Psoas muscle (tissue), 8 donors: Measurements from ENCODE around the gene SGO1. TPM values are rescaled to one million over a fixed set of nuclear protein-coding genes. Genes with fewer than 3 reads are reported as not detected.

ENCODE experiments used
- ATAC-seq, 4 donors: fragments of 200-7000 bp; cut with Tn5 transposase; one replicate each; pipeline ENCODE4 v1.9.1; 2020; ENCODE audit warnings: moderate library complexity in 3 of 4, mild to moderate bottlenecking in 2 of 4
- DNase-seq, 2 donors: peaks; one replicate each; pipeline ENCODE4 v3.0.0-alpha.2; 2020
- H3K27ac ChIP-seq: fragments of 200-600 bp; one replicate; pipeline ENCODE4 v1.8.0; 2022
- H3K27me3 ChIP-seq, 3 donors: fragments of 200-600 bp in 1 of 3; one replicate each; pipeline versions ENCODE4 v1.6.1 to v1.8.0; 2013 to 2022; ENCODE audit warnings: low read length in 2 of 3, mild to moderate bottlenecking in 2 of 3, moderate library complexity in 1 of 3; ENCODE audit not compliant: insufficient read depth in 3 of 3
- H3K36me3 ChIP-seq, 2 donors: fragments of 200-600 bp in 1 of 2; one replicate each; pipeline versions ENCODE4 v1.6.1 to v1.8.0; 2013 to 2022; ENCODE audit warnings: low read depth in 1 of 2, mild to moderate bottlenecking in 1 of 2, moderate library complexity in 1 of 2; ENCODE audit not compliant: insufficient read depth in 1 of 2
- H3K4me1 ChIP-seq: fragments of 200-600 bp; one replicate; pipeline ENCODE4 v1.8.0; 2022
- H3K4me3 ChIP-seq: fragments of 200-600 bp; one replicate; pipeline ENCODE4 v1.8.0; 2022; ENCODE audit warnings: mild to moderate bottlenecking
- H3K9me3 ChIP-seq: fragments of 200-600 bp; one replicate; pipeline ENCODE4 v1.8.0; 2022
- CTCF ChIP-seq: fragments of 200-600 bp; IDR thresholded peaks from one replicate; pipeline ENCODE4 v1.8.0; 2022; ENCODE audit warnings: antibody characterized with exemption
- WGBS, 3 donors: extraction: QIAGEN DNeasy Blood & Tissue Kit; methylation state at CpG; one replicate each; pipeline versions ENCODE4 v1.1.6 to v1.1.7; 2013; 5-methylcytosine and 5-hydroxymethylcytosine counted together
- intact Hi-C, 2 donors: fragments of 100-400 bp; cut with DNase I; formaldehyde crosslinking; loops; one replicate each; pipeline versions ENCODE4 v1.11.0 to v1.14.2; 2022
- long read RNA-seq, 2 donors: library from polyadenylated mRNA; unstranded; transcript quantifications; one replicate each; pipeline ENCODE4 v2.0.0, GENCODE V29; 2021
- polyA plus RNA-seq, 3 donors: library from polyadenylated mRNA; stranded (reverse); fragments of 200-250 nt; gene quantifications; one replicate each; pipeline ENCODE4 v1.2.3, GENCODE V29; 2013
- total RNA-seq, 4 donors: library from RNA; stranded (reverse); fragmentation: NEBNext Ultra II Directional in 2 of 4; extraction: Animal tissue kit (Norgen Biotek cat#: 25700) in 2 of 4; gene quantifications; one replicate each; pipeline versions ENCODE4 v1.2.1 to v1.2.4, GENCODE V29; 2021 to 2023
- donor health status: healthy with polysubstance abuse.
- donor health status: DM: no; HTN: no; CAD: no; lungs with moderate emphysema.
- donor health status: Bipolar disorder and iron deficiency.
- donor health status: healthy.
- donor health status: DM: yes; HTN: yes; CAD: no.
- donor health status: DM: no; HTN: no; CAD: no.
- donor health status: DM: no; HTN: no; CAD: no.
- donor health status: DM: yes; HTN: yes; CAD: no.

Gene SGO1
- total RNA-seq (not detected), polyA plus RNA-seq (under 1 TPM in 2 of 3 donors, not detected in 1; 0.03 to 0.05 TPM)
- long read RNA-seq, donor 1: 0 reads
- long read RNA-seq, donor 2: 0 reads

- 0 to 1% (median 1%) methylated on average over 65 of the region's 65 CpGs for WGBS, 3 donors
- Histone ChIP-seq H3K4me3 (peak within 1 kb of the TSS; percentile 74), H3K4me1 (peaks cover 9% of the 10 kb centered on the region), H3K36me3 (no peaks in the 10 kb centered on the region), H3K27ac (peak within 1 kb of the TSS; percentile 87), H3K27me3 (no peaks in the 10 kb centered on the region), H3K9me3 (no peaks in the 10 kb centered on the region)
- ATAC-seq: peak; percentile 100
- TF ChIP-seq CTCF: no peak
- intact Hi-C loops: loop anchor here (5.0 to 10.0 kb wide), 3 partner anchors 149 to 239 kb away; partner anchors contain the start of gene RAB5A (in 2 of the 2)
- DNase-seq: peak; percentile 99 to 100
Measured at GRCh38 chr3:20185679-20186599, at the start of gene SGO1. Gene SGO1 (minus strand): TSS chr3:20186206. CDS start chr3:20184027, 2,179 bp downstream.

GRCh38 chr3:20235796-20236195, 49.8 kb upstream of the SGO1 start:
- no peaks in the 10 kb centered on the region for H3K4me1 ChIP-seq
- TF ChIP-seq CTCF: no peak
- H3K27ac ChIP-seq: no peak overlapping the region
- DNase-seq: no peak
- no peaks in the 10 kb centered on the region for H3K36me3 ChIP-seq
- intact Hi-C loops: no loop called here
- H3K9me3 ChIP-seq: no peaks in the 10 kb centered on the region
- no peak overlapping the region for H3K4me3 ChIP-seq
- H3K27me3 ChIP-seq: no peaks in the 10 kb centered on the region
- 93 to 94% (median 93%) methylated on average over 7 of the region's 7 CpGs for WGBS, 3 donors
- no peak for ATAC-seq

GRCh38 chr3:20232906-20233780, 47.1 kb upstream of the SGO1 start:
- WGBS, 3 donors: 60 to 69% (median 69%) methylated on average over 2 of the region's 2 CpGs
- Histone ChIP-seq H3K4me3 (no peak overlapping the region), H3K9me3 (no peaks in the 10 kb centered on the region), H3K36me3 (no peaks in the 10 kb centered on the region), H3K27ac (no peak overlapping the region), H3K27me3 (no peaks in the 10 kb centered on the region), H3K4me1 (no peaks in the 10 kb centered on the region)
- no peak for TF ChIP-seq CTCF
- DNase-seq (no peak), ATAC-seq (no peak)
- intact Hi-C loops: no loop called here

GRCh38 chr3:20230954-20231353, 44.9 kb upstream of the SGO1 start:
- TF ChIP-seq CTCF: no peak
- Histone ChIP-seq H3K9me3 (no peaks in the 10 kb centered on the region), H3K36me3 (no peaks in the 10 kb centered on the region), H3K4me1 (no peaks in the 10 kb centered on the region), H3K4me3 (no peak overlapping the region), H3K27ac (no peak overlapping the region), H3K27me3 (no peaks in the 10 kb centered on the region)
- no peak for ATAC-seq
- 89 to 94% (median 94%) methylated on average over 1 of the region's 1 CpG for WGBS, 3 donors
- DNase-seq: no peak
- intact Hi-C loops: no loop called here
